Measurements from ENCODE around the gene NUDT14.

Gene NUDT14

DNA sequence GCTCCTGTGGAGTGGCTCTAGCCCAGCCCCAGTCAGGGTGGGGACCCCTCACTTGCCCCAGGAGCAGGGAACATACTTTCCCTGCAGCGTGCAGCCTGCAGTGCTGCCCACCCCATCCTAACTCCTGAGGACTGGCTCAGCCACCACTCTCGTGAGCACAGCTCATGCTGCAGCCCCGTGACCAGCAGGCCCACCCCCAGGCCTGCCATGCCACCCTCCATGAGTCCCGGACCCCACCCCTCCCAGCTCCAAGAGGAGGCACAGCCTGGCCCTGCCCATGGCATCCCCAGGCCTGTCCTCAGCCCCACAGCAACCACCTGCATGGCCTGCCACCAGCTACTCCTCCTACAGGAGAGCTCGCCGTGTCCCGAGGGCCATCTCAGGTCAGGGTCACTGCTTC, 8.6 kb downstream of the NUDT14 start:
- DNase-seq: no peak

DNA sequence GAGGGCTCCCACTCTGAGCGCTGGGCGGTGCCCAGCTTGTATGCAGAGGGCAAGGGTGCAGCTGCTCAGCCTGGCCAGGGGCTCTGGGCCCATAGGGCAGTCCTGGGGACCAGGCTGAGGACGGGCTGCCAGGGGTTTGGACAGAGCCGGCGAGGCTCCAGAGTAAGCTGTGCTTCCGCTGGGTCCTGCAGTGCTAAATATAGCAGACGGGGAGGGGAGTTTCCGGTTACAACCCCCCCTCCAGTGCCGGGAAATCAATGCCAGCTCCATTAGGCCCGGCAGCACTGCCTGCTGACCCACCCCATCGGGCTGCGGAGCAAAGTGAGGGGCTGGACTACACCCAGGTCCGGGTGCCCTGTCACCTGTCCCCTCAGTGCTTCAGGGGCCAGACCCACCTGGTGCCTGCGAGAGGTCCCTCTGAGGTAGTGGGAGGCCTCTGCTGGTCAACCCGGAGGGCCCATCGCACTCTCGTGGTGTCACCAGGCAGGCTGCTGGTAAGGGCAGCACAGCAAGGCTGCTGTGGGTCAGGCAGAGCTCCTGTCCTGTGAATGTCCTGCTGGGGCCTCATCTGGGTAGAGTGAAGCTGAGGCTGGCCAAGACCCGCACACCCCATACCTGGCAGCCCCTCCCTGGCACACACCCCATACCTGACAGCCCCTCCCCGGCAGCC, 10.0 kb downstream of the NUDT14 start:
- DNase-seq: no peak

GRCh38 chr14:105169776-105170655, 11.1 kb downstream of the NUDT14 start:
- DNase-seq: peak; percentile 14

DNA sequence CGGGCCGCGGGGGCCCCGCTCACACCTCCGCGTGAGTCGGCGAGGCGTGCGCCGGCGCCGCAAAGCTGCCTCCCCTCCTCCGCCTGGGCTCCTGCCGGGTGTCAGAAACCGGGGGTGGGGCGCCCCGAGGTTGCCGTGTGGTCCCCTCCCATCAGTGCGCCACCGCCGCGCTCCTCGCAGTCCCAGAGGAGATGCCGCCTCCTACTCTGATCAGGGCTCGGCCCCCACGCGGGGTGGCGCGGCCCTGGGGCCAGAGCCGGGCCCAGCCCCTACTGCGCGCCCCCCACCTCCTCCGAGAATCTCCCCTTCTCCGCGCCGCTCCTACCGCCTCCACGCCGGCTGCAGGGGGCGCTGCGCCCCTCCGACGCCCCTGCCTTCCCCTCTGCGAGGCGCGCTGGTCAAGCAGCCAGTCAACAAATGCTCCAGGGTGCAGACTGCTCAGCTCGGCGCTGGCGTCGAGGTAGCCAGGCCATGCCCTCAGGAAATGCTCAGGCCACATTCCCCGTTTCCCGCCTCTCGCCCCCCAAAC, 12.1 kb downstream of the NUDT14 start:
- peak; percentile 56 for DNase-seq

GRCh38 chr14:105168496-105168978, 12.6 kb downstream of the NUDT14 start, which contains the start of gene JAG2:
Gene JAG2, minus strand, starts transcription at chr14:105168776. Its CDS starts 356 bp downstream, at chr14:105168420.
- DNase-seq: peak; percentile 68

- no peak for DNase-seq
Observed at GRCh38 chr14:105168093-105168420, 13.1 kb downstream of the NUDT14 start.

DNA sequence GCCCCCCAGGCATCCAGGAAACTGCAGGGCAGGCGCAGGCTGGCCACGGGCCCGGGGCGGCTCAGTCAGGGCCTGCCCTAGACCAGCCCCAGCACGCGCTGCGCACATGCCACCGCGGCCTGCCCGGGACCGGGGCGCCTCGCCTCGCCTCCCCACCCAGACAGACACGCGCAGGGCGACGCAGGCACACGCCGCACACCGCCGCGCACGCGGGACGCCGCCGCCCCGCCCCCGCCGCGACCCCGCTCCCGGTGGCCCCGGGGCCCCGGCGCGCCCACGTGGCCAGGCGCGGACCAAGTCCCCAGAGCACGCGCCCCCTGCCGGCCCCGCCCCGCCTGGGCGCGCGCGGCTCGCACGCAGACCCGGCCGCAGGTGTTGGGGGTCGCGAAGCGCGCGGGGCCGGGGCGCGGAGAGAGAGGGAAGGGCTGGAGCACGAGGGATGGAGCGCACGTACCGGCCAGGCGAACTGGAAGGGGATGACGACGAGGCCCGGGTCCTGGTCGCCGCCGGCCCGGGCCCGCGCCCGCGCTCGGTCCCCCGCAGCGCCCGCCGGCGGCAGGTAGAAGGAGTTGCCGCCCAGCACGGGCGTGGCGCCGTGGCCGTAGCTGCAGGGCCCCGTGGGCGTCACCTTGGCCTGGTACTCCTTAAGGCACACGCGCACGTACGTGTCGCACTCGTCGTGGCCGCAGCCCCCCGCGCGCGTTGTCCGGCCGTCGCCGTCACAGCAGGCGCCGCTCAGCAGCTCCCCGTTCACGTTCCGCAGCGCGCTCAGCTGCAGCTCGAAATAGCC, 13.6 kb downstream of the NUDT14 start:
- DNase-seq: peak; percentile 42

GRCh38 chr14:105166571-105167302, 14.4 kb downstream of the NUDT14 start:
- no peak for DNase-seq

DNA sequence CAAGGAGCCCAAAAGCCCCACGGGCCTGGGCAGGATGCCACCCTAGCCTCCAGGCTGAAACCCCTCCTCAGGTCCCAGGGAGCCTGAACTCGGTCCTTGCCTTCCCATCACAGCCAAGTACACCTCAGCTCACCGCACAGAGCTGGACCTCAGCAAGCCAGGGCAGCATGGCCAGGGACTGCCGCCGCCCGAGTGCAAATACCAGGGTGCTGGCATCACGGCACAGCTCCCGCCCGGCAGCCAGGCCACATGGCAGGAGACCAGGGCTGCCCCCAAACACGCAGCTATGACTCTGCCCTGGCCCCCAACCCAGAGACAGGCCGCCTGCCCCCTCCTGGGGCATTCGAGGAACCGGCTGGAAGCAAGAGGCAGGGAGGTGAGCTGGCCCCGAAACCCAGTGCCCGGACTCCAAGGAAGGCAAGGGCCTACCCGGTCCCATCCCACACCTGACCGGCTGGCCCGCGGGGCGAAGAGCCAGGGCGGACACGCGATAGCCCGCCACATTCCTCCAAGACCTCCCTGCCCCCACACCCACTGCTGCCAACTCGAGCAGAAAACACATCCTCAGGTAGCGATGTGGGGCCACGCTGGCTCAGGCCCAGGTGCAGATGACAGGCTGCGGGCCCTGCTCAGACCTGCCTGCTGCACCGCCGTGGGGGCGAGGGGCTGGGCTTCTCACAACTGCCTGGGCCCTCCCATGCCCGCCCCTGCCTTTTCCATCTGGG, 15.2 kb downstream of the NUDT14 start:
- DNase-seq: no peak

DNA sequence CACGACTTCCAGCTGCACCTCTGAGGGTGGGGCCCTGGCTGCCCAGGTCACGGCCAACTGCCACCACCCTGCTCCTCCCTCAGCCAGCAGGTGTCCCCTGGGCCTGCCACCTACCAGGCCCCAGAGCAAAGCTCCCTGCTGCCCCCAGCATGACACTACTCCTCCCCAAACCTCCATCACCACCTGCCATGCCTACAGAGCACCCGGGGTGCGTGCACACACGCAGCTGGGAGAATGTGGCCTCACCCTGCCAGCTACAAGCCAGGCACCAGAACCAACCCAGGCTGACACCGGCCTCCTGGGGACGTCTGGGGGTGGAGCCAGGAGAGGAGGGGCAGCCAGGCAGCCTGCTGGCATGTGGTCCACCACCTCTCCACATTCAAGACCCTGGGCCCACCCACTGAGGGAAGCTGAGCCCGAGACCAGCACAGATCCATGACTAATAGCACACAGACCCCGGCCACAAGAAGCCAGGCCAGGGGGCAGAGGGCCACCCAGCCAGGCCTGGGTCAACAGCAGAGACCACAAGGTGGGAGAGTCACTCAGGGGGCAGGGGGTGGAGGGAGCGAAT, 15.9 kb downstream of the NUDT14 start:
- no peak for DNase-seq

DNA sequence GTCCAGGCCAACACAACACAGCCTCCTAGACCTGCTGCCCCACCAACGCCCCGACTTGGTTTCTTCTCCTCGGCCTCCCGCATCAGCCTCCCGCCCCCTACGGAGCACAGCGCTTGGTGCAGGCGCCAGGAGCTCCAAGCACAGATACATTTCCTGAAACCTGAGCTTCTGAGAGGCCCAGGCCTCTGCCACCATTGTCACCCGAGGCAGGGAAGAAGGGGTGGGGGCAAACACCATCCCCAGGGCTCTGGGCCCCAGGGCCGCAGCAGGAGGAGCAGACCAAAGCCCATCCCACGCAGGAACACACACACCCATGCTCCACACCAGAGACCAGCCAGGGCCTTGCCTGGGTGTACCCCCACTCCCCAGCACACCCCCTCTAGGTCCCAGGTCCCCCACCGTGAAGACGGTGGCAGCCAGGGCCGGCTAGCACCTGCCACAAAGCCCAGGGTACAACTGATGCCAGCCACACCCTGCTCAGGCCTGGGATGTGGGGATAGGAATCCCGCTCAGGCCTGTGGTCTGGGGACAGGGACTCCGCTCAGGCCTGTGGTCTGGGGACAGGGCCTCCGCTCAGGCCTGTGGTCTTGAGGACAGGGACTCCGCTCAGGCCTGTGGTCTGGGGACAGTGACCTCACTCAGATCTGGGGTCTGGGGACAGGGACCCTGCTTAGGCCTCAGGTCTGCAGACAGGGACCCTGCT, 17.9 kb downstream of the NUDT14 start:
- no peak for DNase-seq

- no peak for DNase-seq
Observed at GRCh38 chr14:105162669-105162979, 18.5 kb downstream of the NUDT14 start.

DNA sequence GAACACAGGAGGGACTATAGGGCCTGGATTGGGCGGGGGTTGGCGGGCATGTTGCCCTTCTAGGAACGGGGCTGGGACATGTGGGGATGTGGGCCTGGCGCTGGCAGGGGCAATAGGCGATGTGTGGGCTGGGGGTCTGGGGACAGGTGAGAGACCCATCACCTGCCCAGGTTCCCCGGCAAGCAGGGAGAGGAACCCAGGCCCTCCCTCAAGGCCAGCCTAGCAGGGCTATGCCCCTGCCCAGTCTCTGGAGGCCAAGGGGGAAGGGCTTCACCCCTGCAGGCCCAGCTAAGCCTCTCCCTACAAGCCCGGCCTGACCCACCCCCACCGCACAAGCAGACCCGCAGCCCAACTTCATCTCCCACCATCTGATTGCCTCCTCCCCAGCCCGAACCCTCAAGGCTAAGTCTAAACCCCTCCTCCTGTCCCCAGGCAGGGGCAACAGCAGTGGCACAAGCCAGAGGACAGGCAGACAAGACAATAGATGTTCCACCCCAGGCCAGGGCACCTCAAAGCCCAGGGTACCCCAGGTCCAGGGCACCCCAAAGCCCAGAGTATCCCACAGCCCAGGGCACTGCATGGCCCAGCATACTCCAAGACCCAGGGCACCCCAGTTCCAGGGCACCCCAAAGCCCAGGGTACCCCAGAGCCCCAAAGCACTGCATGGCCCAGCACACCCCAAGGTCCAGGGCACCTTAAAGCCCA, 19.0 kb downstream of the NUDT14 start:
- DNase-seq: no peak

- no peak for DNase-seq
Observed at GRCh38 chr14:105161309-105161708, 19.8 kb downstream of the NUDT14 start.

DNA sequence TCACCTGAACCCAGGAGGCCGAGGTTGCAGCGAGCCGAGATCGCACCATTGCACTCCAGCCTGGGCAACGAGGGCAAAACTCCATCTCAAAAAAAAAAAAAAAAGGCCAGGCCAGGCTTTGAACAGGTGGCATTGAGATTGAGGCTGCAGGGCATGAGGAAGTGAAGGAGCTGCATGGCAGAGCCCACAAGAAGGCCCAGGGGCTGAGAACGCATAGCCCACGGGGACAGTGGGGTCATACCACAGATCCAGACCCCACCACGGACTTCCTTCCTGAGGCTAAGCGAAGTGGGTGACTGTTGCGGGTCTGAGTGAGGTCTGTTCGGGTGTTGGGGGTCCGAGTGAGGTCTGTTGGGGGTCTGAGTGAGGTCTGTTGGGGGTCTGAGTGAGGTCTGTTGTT, 20.3 kb downstream of the NUDT14 start:
- DNase-seq: no peak

GRCh38 chr14:105159344-105159743, 21.8 kb downstream of the NUDT14 start:
- DNase-seq: peak; percentile 7

GRCh38 chr14:105158794-105159193, 22.3 kb downstream of the NUDT14 start:
- DNase-seq: no peak

DNA sequence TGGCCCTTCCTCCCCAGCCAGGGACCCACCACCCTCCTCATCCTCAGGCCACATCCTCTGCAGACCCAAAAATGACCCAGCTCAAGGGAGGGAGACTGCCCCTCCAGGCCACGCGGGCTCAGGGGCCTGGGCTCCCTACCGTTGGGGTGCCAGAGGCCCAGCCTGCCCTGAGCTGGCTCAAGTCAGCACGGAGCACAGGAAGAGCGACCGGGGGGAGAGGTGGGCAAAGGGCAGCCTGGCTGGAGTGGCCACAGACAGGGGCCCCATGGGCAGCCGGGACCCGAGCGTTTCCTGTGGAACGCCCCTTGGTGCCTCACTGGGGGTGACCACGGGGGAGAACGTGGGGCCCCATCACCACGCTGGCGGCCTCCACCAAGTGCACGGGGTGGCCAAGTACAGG, 23.2 kb downstream of the NUDT14 start:
- no peak for DNase-seq

- no peak for DNase-seq
Observed at GRCh38 chr14:105156414-105157375, 24.4 kb downstream of the NUDT14 start.

All from NCI-H82 (cell line).